ENCODE results near the gene AIP.

AIP gene

DNA sequence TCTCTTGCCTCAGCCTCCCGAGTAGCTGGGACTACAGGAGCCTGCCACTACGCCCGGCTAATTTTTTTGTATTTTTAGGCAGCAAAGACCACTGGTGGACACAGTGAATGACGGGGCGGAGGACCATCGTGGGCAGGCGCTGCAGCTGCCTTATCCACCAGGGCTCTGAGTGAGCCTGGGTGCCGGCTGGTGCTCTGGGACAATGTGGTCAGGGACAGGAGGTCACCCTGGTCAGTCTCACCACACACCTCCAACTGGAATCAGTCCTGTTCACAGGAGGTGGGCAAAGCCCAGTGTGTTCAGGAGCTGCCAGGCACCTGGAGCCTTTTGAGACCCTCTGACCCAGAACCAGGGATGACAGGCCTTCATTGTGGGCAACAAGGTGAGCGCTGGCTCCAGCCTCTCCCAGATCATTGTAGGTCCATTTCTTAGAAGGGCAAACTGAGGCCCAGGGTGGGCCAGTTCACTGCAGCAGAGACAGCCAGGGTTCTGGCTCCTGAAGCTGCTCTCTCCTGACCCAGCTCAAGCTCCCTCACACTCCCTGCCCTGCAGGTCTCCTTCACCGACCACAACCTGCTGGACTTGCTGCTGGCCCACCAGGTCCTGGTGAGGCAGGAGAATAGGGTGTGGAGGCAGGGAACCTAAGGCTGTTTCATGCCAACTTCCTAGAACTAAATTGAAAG is 56.1 kb downstream of the AIP start:
- no peak for DNase-seq

GRCh38 chr11:67539550-67539949 is 56.7 kb downstream of the AIP start:
- DNase-seq: no peak

All from activated CD4-positive, CD25-positive, alpha-beta regulatory T cell treated with anti-CD3 and anti-CD28 coated beads, Interleukin-2, amount 50 U/mL, for 72 hours (primary cell).